NOMO-1 (cell line): Measurements from ENCODE around the gene MUS81.
"Not testable (repeated sequence)": the region's sequence is repeated elsewhere in the genome, so short reads cannot be mapped to it uniquely, and the experiment has no call there.

Experiments
- DNase-seq, 2 experiments: peaks; one replicate each; lab custom pipeline; 2025; ENCODE audit not compliant: unreplicated experiment in 2 of 2; lab: John Stamatoyannopoulos, UW

Gene MUS81

GRCh38 chr11:65847746-65848145 is 12.5 kb upstream of the MUS81 start:
- no peak for DNase-seq

- DNase-seq: not testable (repeated sequence)
Measured at GRCh38 chr11:65848693-65849092, 11.5 kb upstream of the MUS81 start.

- DNase-seq: no peak
Measured at GRCh38 chr11:65849366-65849765, 10.9 kb upstream of the MUS81 start.

GRCh38 chr11:65849771-65850216 is 10.4 kb upstream of the MUS81 start:
- DNase-seq: no peak

GRCh38 chr11:65850217-65851082 is 9.8 kb upstream of the MUS81 start:
- no peak for DNase-seq

GRCh38 chr11:65851083-65851579 is 9.1 kb upstream of the MUS81 start:
- DNase-seq: no peak

- no peak for DNase-seq
Measured at GRCh38 chr11:65851811-65852507, 8.3 kb upstream of the MUS81 start.

- DNase-seq: no peak
Measured at GRCh38 chr11:65852508-65853245, 7.6 kb upstream of the MUS81 start.

GRCh38 chr11:65853246-65853979 is 6.8 kb upstream of the MUS81 start:
- no peak for DNase-seq

GRCh38 chr11:65854161-65854592 is 6.1 kb upstream of the MUS81 start:
- DNase-seq: no peak

GRCh38 chr11:65854852-65855837 is 5.1 kb upstream of the MUS81 start:
- no peak for DNase-seq

- DNase-seq: no peak
Measured at GRCh38 chr11:65855927-65856363, 4.3 kb upstream of the MUS81 start.

- peak; percentile 82 to 86 for DNase-seq
Measured at GRCh38 chr11:65856689-65857499, 3.3 kb upstream of the MUS81 start.

- peak in 1 of 2 experiments; percentile 40 for DNase-seq
Measured at GRCh38 chr11:65857500-65857852, 2.8 kb upstream of the MUS81 start.

- DNase-seq: peak; percentile 96 to 99
Measured at GRCh38 chr11:65857853-65858680, 2.2 kb upstream of the MUS81 start, which contains the start of gene CFL1. CFL1 (minus strand) TSS chr11:65858180; CDS start chr11:65858099, 81 bp downstream.

GRCh38 chr11:65858681-65859087 is 1.5 kb upstream of the MUS81 start:
- no peak for DNase-seq

- peak; percentile 99 for DNase-seq
Measured at GRCh38 chr11:65859095-65859811, 980 bp upstream of the MUS81 start.
